ENCODE data around the gene ASPSCR1. TPM values are rescaled to one million over a fixed set of nuclear protein-coding genes. Genes with fewer than 3 reads are reported as not detected.

The ASPSCR1 gene
- polyA plus RNA-seq, 4 donors = 19.5 to 39.0 (median 23.1) TPM

DNA sequence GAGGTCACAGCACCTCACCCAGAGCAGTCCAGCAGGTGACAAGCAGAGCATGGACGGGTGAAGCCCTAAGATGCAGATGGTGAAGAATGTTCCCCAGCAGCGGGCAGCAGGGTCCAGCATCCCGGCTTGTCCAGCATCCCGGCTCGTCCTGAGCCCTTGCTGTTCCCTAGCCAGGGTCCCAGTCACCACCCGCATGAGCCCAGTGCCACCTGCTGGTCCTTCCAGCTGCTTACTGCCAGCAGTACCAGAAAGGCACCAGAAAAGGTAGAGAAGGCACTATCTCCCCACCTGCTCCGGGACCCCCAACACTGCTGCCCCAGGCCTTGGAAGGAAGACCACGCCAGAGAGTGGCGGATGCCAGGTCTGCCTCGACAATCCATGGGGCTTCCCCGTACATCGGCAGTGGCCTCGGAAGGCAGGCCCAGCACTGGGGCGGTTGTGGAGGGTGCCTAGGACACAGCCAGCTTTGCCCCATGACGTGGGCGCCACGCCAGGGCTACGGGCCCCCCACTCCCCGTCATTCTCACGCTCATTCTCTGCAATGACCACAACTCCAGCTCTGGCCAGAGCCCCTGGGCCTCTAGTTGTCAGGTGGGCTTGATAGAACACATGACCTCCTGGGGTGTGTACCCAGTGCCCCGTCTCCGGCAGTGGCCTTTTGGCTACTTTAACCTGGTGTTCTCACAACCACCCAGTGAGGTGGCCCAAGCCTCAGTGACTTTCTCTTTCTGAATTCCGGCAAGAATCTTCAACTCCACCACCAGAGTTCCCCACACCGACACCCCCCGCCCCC lies 43.9 kb downstream of the ASPSCR1 start:
- DNase-seq (ENCODE audit: low read depth in 4 of 4, low spot score in 3 of 4) = no peak

DNA sequence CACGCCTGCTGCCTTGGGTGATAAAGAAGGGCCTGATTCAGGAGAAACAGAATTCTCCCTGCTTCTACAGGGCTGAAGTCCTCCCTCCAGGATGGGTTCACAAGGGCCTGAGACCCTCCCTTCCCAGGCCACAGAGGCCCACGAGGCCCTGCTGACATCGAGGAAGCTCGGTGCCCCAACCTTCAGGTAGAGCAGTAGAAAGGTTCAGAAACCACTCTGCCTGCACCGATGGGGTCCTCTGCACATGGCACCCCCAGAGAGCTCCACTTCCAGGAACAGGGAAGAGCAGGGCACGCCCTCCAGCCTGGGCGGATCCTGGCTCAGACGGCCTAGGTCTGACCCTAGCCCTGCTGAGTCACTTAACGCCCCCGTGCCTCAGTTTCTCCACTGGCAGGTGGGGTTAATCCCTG lies 44.5 kb downstream of the ASPSCR1 start:
- no peak for DNase-seq (ENCODE audit: low read depth in 4 of 4, low spot score in 3 of 4)

DNA sequence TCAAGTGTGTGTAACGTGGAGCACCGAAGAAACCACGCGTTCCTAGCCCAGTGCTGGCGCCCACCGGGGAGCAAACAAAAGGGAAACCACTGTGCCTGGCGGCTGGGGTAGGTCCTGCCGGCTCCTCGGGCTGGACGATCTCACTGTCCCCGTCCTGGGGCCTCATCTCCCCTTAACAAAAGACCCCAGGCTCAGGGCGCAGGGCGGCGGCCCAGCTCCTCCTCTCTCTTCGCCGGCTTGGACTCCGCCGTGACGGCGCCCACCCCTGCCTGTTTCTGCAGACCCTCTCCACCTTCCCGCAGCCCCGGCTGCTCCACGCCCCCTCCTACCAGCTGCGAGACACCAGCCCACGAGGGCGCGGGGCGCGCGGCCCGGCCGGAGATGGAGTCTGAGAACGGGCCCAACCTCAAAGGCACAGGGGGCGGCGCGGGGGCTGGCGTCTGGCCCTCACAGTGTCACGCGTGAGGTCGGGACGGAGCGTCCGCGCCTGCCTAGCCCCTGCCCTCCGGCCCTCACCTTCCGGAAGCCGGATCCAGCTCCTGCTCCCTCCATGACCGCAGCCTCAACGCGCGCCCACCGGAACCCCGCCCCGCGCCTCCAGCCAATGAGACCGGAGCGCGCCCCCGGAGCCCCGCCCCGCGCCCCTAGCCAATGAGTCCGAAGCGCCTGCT lies 45.0 kb downstream of the ASPSCR1 start, which contains the start of gene CENPX:
TSS of gene CENPX (minus strand) at position 569 of the 671 bp plus-strand sequence. CDS start at position 552, 17 bp downstream.
- no peak for DNase-seq (ENCODE audit: low read depth in 4 of 4, low spot score in 3 of 4)

DNA sequence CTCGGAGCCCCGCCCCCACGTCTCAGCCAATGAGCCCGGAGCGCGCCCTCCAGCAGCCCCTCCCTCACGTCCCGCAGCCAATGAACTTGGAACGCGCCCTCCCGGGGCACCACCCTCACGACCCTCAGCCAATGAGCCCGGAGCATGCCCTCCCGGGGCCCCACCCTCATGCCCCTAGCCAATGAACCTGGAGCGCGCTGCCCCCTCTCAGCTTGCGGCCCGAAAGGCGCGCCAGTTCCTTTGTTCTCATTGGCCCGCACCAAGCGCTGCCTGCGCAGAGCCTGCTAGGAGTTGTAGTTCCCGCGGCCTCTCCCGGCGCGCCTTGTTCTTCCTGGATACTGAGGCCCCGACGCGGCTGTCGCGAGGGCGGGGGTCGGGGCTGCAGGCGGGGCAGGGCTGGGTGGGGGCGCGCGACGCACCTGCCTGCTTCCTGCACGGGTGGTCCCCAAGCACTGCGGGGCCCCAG lies 45.6 kb downstream of the ASPSCR1 start, which contains the start of gene LRRC45:
TSS of gene LRRC45 (plus strand) at position 325 of the 466 bp plus-strand sequence. CDS start 339 bp downstream, outside the sequence.
- DNase-seq (ENCODE audit: low read depth in 4 of 4, low spot score in 3 of 4) = peak; percentile 94 to 98 (median 97)

DNA sequence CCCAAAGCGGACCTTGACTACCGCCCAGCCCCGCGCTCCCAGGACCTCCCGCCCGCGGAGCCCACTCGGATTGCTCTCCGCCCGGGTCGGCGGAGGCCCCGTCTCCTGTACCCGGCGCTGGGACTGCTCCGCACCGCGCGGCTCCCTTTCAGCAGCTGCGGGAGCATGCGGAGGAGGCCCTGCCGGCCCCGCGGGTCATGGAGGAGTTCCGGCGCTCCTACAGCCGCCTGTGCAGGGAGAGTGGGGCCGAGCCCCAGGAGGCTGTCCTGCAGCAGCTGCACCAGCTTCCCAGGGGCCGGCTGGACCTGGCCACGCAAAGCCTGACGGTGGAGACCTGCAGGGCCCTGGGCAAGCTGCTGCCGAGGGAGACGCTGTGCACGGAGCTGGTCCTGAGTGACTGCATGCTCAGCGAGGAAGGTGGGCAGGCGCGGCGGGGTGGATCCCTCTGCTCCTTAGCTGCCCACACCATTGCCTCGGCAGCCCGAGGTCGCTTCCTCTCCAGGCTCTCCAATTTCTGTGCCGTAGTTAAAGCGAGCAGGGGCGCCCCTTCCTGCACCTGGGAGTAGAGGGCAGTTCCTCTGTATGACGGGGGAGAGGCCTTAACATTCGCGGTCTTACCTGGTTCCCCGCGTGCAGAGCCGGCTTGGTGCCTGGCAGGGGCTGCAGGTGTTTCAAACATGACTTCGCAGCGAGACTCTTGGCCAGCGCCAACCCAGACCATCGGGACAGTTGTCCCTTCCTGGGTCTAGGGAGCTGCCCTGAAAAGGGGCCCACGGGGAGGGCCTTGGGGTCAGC lies 46.2 kb downstream of the ASPSCR1 start:
- DNase-seq (ENCODE audit: low read depth in 4 of 4, low spot score in 3 of 4) = no peak

DNA sequence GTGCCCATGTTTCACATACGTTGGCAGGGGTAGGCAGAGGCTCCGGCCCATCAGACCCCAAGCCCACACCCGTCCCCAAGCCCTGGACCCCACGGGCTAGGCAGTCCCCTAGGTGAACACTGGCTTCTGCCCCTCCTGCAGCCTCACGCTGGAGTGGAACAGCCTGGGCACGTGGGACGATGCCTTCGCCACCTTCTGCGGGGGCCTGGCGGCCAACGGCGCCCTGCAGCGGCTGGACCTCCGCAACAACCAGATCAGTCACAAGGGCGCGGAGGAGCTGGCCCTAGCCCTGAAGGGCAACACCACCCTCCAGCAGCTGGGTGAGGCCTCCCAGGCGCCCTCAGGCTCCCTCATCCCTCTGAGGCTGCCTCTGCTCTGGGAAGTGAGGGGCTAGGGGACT lies 47.4 kb downstream of the ASPSCR1 start:
- DNase-seq (ENCODE audit: low read depth in 4 of 4, low spot score in 3 of 4) = no peak

DNA sequence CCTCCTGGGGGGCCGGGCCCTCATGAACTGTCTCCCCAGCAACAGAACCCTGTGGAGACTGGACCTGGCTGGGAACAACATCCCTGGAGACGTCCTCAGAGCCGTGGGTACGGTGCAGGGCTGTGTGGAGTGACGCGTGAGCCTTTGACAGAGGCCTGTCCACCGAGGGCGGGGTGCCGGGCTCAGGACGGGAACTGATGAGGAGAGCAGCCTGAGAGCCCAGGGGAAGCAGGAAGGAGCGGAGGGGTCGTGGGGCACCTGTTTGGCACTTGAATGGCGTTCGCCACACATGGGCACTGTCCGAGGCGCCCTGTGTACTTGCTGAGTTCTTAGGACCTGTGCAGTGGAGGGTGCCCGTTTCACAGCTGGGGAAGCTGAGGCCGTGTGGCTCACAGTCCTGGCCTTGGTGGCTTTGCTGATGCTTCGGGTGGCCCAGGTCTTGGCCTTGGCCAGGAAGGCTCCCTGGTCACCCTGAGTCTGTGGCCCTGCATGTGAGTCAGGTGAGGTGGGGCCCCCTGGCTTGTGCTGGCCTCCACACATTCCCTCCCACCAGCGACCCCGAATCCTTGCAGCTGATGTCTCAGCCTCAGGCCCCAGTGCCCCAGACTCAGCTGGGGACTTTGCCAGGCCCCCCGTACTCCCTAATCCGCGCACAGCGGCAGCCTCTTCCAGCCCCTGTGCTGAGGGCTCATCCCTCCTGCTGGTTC lies 48.1 kb downstream of the ASPSCR1 start:
- DNase-seq (ENCODE audit: low read depth in 4 of 4, low spot score in 3 of 4) = no peak

DNA sequence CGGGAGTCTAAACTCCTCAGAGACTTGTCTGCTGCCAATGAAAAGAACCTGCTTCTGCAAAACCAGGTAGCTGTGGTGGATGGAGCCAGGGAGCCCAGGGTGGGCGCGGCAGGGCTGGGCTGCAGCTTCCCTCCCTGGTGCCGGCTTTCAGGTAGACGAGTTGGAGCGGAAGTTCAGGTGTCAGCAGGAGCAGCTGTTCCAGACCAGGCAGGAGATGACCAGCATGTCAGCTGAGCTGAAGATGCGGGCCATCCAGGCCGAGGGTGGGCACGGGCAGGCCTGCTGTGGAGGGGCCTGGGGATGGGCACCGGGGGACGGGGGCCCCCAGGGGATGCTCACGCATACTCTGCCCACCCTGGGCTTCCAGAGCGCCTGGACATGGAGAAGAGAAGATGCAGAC lies 50.8 kb downstream of the ASPSCR1 start:
- DNase-seq (ENCODE audit: low read depth in 4 of 4, low spot score in 3 of 4) = no peak

DNA sequence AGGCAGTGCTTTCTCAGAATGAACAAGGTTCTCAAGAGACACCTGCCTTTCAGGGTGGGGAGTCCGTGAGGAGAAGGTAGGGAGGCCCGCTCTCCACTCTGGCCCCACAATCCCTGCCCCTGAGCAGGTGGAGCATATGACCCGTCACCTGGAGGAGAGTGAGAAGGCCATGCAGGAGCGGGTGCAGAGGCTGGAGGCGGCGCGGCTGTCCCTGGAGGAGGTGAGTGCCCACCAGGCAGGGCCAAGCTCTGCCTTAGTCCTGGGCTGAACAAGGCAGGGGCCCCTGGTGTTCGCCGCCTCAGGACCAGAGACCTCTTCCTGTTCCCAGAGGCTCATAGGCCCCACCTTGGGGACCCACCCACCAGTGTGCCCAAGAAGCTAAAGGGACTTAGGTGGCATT lies 51.5 kb downstream of the ASPSCR1 start:
- DNase-seq (ENCODE audit: low read depth in 4 of 4, low spot score in 3 of 4) = no peak

DNA sequence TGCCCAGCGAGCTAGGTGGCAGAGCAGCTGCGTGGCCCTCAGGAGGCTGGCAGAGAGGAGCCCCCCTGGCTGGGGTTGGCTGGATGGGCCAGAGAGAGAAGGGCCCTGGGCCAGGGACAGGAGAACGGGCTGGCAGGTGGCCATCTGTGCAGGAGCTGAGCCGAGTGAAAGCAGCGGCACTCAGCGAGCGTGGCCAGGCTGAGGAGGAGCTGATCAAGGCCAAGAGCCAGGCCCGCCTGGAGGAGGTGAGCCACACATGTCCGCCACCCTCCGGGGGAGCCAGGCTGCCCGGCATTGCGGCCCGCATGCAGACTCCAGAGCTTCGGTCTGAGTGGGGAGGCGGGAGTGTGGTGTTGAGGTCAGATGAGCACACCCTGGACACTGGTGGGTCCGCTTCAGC lies 52.0 kb downstream of the ASPSCR1 start:
- no peak for DNase-seq (ENCODE audit: low read depth in 4 of 4, low spot score in 3 of 4)

DNA sequence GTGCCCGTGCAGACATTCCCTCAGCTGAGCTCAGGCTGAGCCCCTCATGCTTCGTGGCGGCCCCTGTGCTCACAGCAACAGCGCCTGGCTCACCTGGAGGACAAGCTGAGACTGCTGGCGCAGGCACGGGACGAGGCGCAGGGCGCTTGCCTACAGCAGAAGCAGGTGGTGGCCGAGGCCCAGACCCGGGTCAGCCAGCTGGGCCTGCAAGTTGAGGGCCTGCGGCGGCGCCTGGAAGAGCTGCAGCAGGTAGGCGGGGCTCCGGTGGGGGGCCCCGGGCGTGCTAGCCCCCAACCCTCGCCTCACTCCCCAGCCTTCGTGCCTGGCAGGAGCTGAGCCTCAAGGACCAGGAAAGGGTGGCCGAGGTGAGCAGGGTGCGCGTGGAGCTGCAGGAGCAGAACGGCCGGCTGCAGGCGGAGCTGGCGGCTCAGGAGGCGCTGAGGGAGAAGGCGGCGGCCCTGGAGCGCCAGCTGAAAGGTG lies 52.6 kb downstream of the ASPSCR1 start:
- no peak for DNase-seq (ENCODE audit: low read depth in 4 of 4, low spot score in 3 of 4)

DNA sequence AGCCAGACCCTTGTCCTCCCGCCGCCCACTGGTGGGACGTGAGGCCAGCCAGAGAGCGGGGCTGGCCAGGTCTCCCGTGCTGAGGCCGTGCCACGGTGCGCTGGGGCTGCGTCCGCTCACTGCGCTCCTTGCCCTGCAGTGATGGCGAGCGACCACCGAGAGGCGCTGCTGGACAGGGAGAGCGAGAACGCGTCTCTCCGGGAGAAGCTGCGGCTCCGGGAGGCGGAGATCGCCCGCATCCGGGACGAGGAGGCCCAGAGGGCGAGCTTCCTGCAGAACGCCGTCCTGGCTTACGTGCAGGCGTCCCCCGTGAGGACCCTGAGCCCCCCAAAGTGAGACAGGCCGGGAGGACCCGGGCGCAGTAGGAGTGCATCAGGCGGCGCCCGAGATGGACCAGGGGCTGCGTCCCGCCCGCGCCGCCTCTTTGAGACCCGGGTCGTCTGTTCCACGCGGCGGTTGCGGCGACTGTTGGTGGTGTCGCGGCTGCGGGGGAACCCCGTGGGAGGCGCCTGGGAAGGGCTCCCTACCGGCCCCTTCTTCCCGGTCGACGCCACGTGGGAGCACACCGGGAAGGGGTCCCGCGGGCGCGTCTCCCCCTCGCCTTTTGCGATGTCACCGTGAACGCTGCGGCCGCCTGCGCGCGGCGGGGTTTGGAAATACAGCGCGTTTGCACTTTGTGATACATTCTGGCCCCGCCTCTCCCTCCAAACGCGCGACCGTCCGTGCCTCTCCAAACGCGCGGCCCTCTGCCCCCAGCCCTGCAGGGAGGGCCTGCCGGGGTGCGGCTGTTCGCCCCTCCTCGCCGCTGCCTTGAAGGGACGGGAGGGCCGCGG lies 53.3 kb downstream of the ASPSCR1 start:
- DNase-seq (ENCODE audit: low read depth in 4 of 4, low spot score in 3 of 4) = no peak

DNA sequence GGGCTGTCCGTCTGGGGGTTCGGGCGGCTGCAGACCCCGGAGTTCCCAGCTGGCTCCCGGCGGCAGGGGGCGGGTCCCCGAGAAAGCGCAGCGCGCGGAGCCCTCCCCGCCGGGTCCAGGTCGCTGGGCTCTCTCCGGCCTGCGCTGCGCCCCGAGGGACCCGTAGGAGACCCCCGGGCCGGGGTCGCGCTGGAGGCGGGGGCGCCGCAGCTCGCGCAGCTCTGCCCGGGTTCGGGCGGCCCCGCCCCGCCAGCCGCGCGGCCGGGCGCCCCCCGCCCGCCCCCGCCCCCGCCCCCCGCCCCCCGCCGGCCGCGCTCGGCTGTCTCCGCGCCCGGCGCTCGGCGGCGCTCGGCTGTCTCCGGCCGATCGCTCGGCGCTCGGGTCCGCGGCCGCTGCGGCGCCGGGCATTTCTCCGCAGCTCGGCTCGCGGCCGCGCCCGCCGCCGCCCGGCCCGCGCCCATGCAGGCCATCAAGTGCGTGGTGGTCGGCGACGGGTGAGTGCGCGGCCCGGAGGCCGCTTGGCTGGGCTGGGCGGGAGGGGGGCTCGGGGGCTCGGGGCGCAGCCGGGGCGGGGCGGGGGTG lies 54.0 kb downstream of the ASPSCR1 start, which contains the start of gene RAC3:
TSS of gene RAC3 (plus strand) at position 376 of the 582 bp plus-strand sequence. CDS start at position 460, 84 bp downstream.
- DNase-seq (ENCODE audit: low read depth in 4 of 4, low spot score in 3 of 4) = no peak

DNA sequence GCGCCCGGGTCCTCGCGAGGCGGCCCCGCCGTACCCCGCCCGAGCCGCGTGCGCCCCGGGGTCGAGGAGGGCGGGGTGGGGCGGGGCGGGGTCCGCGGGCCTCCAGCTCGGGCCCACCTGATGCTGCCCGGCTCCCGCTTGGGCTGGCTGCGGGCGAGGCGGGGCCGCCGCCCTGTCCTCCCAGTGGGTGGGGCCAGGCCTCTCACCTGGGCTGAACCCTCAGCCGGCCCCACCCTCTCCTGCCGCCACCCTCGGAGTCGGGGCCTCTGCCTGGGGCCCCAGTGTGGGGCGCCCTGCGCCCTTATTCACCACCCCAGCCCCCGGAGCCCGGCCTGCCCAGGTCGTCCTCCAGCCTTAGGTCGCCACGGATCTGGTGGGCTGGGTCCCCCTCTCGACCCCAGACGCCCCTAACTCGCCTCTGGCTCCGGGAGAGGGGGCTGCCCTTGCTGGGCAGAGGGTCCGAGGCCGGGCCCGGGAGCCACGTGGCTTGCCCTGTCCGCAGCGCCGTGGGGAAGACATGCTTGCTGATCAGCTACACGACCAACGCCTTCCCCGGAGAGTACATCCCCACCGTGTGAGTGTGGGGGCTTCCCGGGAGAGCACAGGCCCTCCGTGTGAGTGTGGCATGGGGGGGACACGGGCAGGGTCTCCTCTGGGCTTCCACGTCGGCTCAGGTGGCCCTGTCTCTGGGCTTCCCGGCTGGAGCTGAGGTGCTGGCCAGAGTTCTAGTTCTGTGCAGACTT lies 54.6 kb downstream of the ASPSCR1 start:
- DNase-seq (ENCODE audit: low read depth in 4 of 4, low spot score in 3 of 4) = no peak

DNA sequence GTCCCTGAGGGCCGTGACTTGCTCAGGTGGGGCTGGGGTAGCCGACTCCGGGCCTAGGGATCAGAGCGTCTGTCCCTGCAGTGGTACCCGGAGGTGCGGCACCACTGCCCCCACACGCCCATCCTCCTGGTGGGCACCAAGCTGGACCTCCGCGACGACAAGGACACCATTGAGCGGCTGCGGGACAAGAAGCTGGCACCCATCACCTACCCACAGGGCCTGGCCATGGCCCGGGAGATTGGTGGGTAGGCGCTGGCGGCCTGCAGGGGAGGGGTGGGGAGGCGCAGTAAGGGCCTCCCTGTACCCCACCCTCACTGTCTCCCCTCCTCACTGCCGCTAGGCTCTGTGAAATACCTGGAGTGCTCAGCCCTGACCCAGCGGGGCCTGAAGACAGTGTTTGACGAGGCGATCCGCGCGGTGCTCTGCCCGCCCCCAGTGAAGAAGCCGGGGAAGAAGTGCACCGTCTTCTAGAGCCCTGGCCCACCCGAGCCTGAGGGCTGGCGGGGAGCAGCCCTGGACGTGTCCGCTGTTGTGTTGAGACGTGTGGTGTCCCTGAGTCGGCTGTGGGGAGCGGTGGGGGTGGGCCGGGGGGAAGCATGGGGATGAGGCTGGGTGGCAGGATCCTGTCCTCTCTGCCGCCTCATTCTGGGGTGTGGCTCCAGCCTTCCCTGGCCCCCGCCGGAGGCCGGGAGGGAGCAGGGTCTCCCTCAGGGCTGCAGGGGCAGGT lies 56.1 kb downstream of the ASPSCR1 start:
- no peak for DNase-seq (ENCODE audit: low read depth in 4 of 4, low spot score in 3 of 4)

DNA sequence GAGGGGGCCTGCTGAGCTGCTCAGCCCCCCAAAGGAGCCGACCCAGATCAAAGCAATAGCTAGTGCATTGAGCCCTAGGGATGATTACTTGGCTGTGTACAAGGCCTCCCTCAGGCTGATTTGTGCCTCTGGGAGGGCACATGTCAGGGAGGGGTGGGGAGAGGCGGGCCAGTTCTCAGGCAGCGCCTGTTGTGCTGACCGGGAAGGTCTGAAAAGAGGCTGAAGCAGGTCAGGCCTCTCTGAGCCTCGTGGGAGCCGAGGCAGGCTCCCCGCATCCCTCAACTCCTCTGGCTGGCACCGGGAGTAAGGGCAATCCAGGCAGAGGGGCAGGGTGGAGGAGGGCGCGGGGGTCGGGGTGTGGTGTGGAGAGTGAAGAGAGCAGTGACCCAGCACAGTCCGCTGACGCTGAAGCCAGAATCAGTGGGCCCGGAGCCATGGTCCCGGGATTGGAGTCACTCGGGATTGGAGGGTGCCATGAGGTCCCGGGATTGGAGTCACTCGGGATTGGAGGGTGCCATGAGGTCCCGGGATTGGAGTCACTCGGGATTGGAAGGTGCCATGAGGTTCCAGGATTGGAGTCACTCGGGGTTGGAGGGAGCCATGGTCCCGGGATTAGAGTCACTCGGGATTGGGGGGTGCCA lies 57.1 kb downstream of the ASPSCR1 start:
- DNase-seq (ENCODE audit: low read depth in 4 of 4, low spot score in 3 of 4) = no peak

DNA sequence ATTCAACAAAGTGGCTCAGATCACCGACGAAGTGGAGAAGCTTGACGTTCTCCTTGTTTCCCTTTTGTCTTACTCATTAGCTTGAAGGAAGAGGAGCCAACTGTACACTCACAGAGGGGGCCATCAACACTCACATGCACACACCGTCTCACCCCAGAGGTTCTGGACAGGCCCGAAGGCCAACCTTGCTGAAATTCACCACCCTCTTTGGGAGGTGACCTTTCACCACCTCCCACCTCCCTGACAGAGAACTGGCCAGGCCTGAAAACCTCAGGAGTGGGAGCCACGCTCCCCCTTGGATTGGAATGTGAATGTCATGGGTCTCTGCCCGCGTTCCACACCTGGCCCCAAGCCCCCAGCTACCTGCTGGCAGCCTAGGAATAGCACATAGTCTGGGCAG lies 58.1 kb downstream of the ASPSCR1 start:
- no peak for DNase-seq (ENCODE audit: low read depth in 4 of 4, low spot score in 3 of 4)
